HepG2 (cell line): Measurements from ENCODE around the gene STARD13. TPM values are rescaled to one million over a fixed set of nuclear protein-coding genes. Genes with fewer than 3 reads are reported as not detected.
A peak's percentile ranks its signal among the peaks of the same experiment; 100 is the strongest.

Source experiments
- ARNTL ChIP-seq: sonication (generic); formaldehyde crosslinking; IDR thresholded peaks from 2 replicates; pipeline ENCODE4 v1.4.0; 2020; ENCODE audit warnings: mild to moderate bottlenecking, missing genetic modification reagents
- CERS6 ChIP-seq: sonication (generic); formaldehyde crosslinking; IDR thresholded peaks from 2 replicates; pipeline ENCODE4 v1.5.0; 2020; ENCODE audit warnings: missing genetic modification reagents
- CSRNP1 ChIP-seq: sonication (generic); formaldehyde crosslinking; IDR thresholded peaks from 2 replicates; pipeline ENCODE4 v1.8.1; 2023; ENCODE audit warnings: mild to moderate bottlenecking, missing genetic modification reagents
- GFI1 ChIP-seq: sonication (generic); formaldehyde crosslinking; IDR thresholded peaks from 2 replicates; pipeline ENCODE4 v1.5.0; 2020; ENCODE audit warnings: missing genetic modification reagents, mild to moderate bottlenecking, borderline replicate concordance
- GPN1 ChIP-seq: sonication (generic); formaldehyde crosslinking; IDR thresholded peaks from 2 replicates; pipeline ENCODE4 v1.5.1; 2020; ENCODE audit warnings: missing genetic modification reagents, borderline replicate concordance
- HHEX ChIP-seq: IDR thresholded peaks from 2 replicates; pipeline ENCODE4 v1.6.1; 2016; ENCODE audit warnings: control low read depth
- HNF4G ChIP-seq, 2 experiments: sonication (generic) in 1 of 2; formaldehyde crosslinking in 1 of 2; IDR thresholded peaks; 2 replicates each; pipeline versions ENCODE4 v1.4.0 to v1.6.1; 2011 to 2020; ENCODE audit warnings: borderline replicate concordance in 2 of 2, low read depth in 2 of 2, mild to moderate bottlenecking in 2 of 2, low read length in 1 of 2, missing genetic modification reagents in 1 of 2, moderate library complexity in 1 of 2
- HNRNPH1 ChIP-seq: fragments of 200-400 bp; formaldehyde crosslinking; optimal IDR thresholded peaks from 2 replicates; pipeline ENCODE3; 2017; ENCODE audit warnings: mild to moderate bottlenecking, low read depth, low read length
- HNRNPL ChIP-seq: fragments of 200-400 bp; formaldehyde crosslinking; IDR thresholded peaks from 2 replicates; pipeline ENCODE4 v1.6.1; 2017; ENCODE audit warnings: mild to moderate bottlenecking, low read depth, low read length
- JUN ChIP-seq: sonication (generic); formaldehyde crosslinking; IDR thresholded peaks from 2 replicates; pipeline ENCODE4 v1.4.0; 2020; ENCODE audit warnings: mild to moderate bottlenecking, missing genetic modification reagents
- KDM5A ChIP-seq: fragments of 200-600 bp; sonication (generic); IDR thresholded peaks from 2 replicates; pipeline ENCODE4 v1.7.0; 2018; ENCODE audit warnings: antibody characterized with exemption, mild to moderate bottlenecking, low read length, borderline replicate concordance
- MLLT10 ChIP-seq: sonication (generic); formaldehyde crosslinking; IDR thresholded peaks from 2 replicates; pipeline ENCODE4 v1.4.0; 2020; ENCODE audit warnings: missing genetic modification reagents
- RARG ChIP-seq: sonication (generic); formaldehyde crosslinking; IDR thresholded peaks from 2 replicates; pipeline ENCODE4 v1.4.0; 2020; ENCODE audit warnings: low read depth, mild to moderate bottlenecking, missing genetic modification reagents
- SOX6 ChIP-seq, 2 experiments: fragments of 450-650 bp in 1 of 2; sonication (generic) in 1 of 2; formaldehyde crosslinking in 1 of 2; IDR thresholded peaks; 2 replicates each; pipeline versions ENCODE4 v1.4.0 to v1.6.1; 2017 to 2020; ENCODE audit warnings: antibody characterized with exemption in 1 of 2, mild to moderate bottlenecking in 1 of 2, missing genetic modification reagents in 1 of 2
- XBP1 ChIP-seq: sonication (generic); formaldehyde crosslinking; IDR thresholded peaks from 2 replicates; pipeline ENCODE4 v1.5.0; 2020; ENCODE audit warnings: missing genetic modification reagents
- ZBTB1 ChIP-seq: sonication (generic); formaldehyde crosslinking; IDR thresholded peaks from 2 replicates; pipeline ENCODE4 v1.4.0; 2020; ENCODE audit warnings: missing genetic modification reagents, borderline replicate concordance
- ZFP1 ChIP-seq: IDR thresholded peaks from 2 replicates; pipeline ENCODE4 v1.6.1; 2016
- ZFP36L1 ChIP-seq: sonication (generic); formaldehyde crosslinking; IDR thresholded peaks from 2 replicates; pipeline ENCODE4 v1.8.0; 2022; ENCODE audit warnings: mild to moderate bottlenecking, missing genetic modification reagents, moderate library complexity
- ZNF234 ChIP-seq: sonication (generic); formaldehyde crosslinking; conservative IDR thresholded peaks from 2 replicates; pipeline ENCODE4 v1.5.1; 2020; ENCODE audit warnings: mild to moderate bottlenecking, missing genetic modification reagents
- ZNF263 ChIP-seq: sonication (generic); formaldehyde crosslinking; IDR thresholded peaks from 2 replicates; pipeline ENCODE4 v1.4.0; 2020; ENCODE audit warnings: missing genetic modification reagents
- ZNF333 ChIP-seq: sonication (generic); formaldehyde crosslinking; IDR thresholded peaks from 2 replicates; pipeline ENCODE4 v1.4.0; 2020; ENCODE audit warnings: mild to moderate bottlenecking, missing genetic modification reagents, borderline replicate concordance
- ZNF674 ChIP-seq: sonication (generic); formaldehyde crosslinking; IDR thresholded peaks from 2 replicates; pipeline ENCODE4 v1.5.0; 2020; ENCODE audit warnings: low read depth, mild to moderate bottlenecking, missing genetic modification reagents
- ZNF709 ChIP-seq: sonication (generic); formaldehyde crosslinking; IDR thresholded peaks from 2 replicates; pipeline ENCODE4 v1.5.0; 2020; ENCODE audit warnings: mild to moderate bottlenecking, missing genetic modification reagents
- ZNF879 ChIP-seq: sonication (generic); formaldehyde crosslinking; IDR thresholded peaks from 2 replicates; pipeline ENCODE4 v1.8.1; 2023; ENCODE audit warnings: missing genetic modification reagents
- polyA plus RNA-seq, 8 experiments: library from polyadenylated mRNA; depleted of rRNA in 3 of 8; stranded (reverse) in 7 of 8; unstranded in 1 of 8; fragments of >200 nt; fragmentation: Illumina TruSeq in 4 of 8; extraction: Trizol in 4 of 8; gene quantifications; 2 replicates each; pipeline versions ENCODE4 v1.2.1 to v1.2.3, GENCODE V29; 2011 to 2016; ENCODE audit warnings: low read depth in 4 of 8, missing spikeins in 1 of 8, mixed read lengths in 1 of 8; ENCODE audit not compliant: insufficient read depth in 1 of 8
- total RNA-seq, 5 experiments: library from RNA; depleted of rRNA; stranded (reverse); fragments of >200 nt; fragmentation: Illumina TruSeq; extraction: Trizol; gene quantifications; 2 replicates each; pipeline ENCODE4 v1.2.3, GENCODE V29; 2016; ENCODE audit warnings: low read depth in 1 of 5

STARD13 gene
- total and polyA plus RNA-seq, 2 of the 13 experiments (the other 11 are each of a cell fraction or from before 2014, with no cell fraction given) = 12.8 to 14.3 TPM

- TF ChIP-seq CERS6 (CRISPR knock-in tag) (no peak), HNF4G (IDR thresholded peaks at IDR 0.05; ENCODE audit: borderline replicate concordance, low read depth, low read length) (peak; percentile 92), HNF4G (CRISPR knock-in tag; IDR thresholded peaks at IDR 0.05; ENCODE audit: borderline replicate concordance, low read depth) (peak; percentile 79; the same call in 1 of the 2 replicates), JUN (CRISPR knock-in tag) (0 out of 2 replicates have a peak, but pooled peaks have one; percentile 17), ZBTB1 (CRISPR knock-in tag) (no peak), ZNF263 (no peak), GFI1 (CRISPR knock-in tag) (peak; percentile 93), HHEX (CRISPR knock-in tag) (peak; percentile 82), SOX6 (IDR thresholded peaks at IDR 0.05) (no peak), SOX6 (CRISPR knock-in tag; IDR thresholded peaks at IDR 0.05) (peak; percentile 100), ZFP1 (CRISPR knock-in tag) (no peak), ZFP36L1 (0 out of 2 replicates have a peak, but pooled peaks have one; percentile 47), ZNF234 (no peak), ARNTL (CRISPR knock-in tag) (peak; percentile 74), ZNF674 (CRISPR knock-in tag) (no peak), HNRNPH1 (no peak), ZNF879 (CRISPR knock-in tag) (no peak), GPN1 (CRISPR knock-in tag) (no peak), KDM5A (peak; percentile 51; the same call in 1 of the 2 replicates), XBP1 (CRISPR knock-in tag) (no peak), ZNF333 (no peak), MLLT10 (CRISPR knock-in tag) (no peak), HNRNPL (no peak), RARG (no peak), ZNF709 (CRISPR knock-in tag) (no peak), CSRNP1 (CRISPR knock-in tag) (no peak)
Observed at GRCh38 chr13:33260168-33261098, 25.1 kb downstream of the STARD13 start (continued).
